HUES6 (cell line): ENCODE results near the gene RALB.
"Not testable (repeated sequence)": the region's sequence is repeated elsewhere in the genome, so short reads cannot be mapped to it uniquely, and the experiment has no call there.

ENCODE experiments used
- H3K27ac ChIP-seq: 2 replicates; pipeline ENCODE4 v1.7.0; 2013; ENCODE audit warnings: low read depth, mild to moderate bottlenecking, low read length, inconsistent platforms
- H3K27me3 ChIP-seq: 2 replicates; pipeline ENCODE4 v1.6.1; 2013; ENCODE audit warnings: low read length; ENCODE audit not compliant: control insufficient read depth, insufficient read depth
- H3K36me3 ChIP-seq: 2 replicates; pipeline ENCODE4 v1.6.1; 2013; ENCODE audit warnings: low read length; ENCODE audit not compliant: control insufficient read depth, insufficient read depth
- H3K4me1 ChIP-seq: 2 replicates; pipeline ENCODE4 v1.6.1; 2013; ENCODE audit warnings: low read length; ENCODE audit not compliant: control insufficient read depth, insufficient read depth
- H3K4me3 ChIP-seq: 2 replicates; pipeline ENCODE4 v1.5.1; 2013; ENCODE audit warnings: low read depth, low read length
- H3K9ac ChIP-seq: one replicate; pipeline ENCODE4 v1.6.1; 2013; ENCODE audit warnings: mild to moderate bottlenecking, low read length
- H3K9me3 ChIP-seq: 2 replicates; pipeline ENCODE4 v1.6.1; 2013; ENCODE audit warnings: low read depth, low read length; ENCODE audit not compliant: control insufficient read depth, insufficient read depth

Gene RALB

DNA sequence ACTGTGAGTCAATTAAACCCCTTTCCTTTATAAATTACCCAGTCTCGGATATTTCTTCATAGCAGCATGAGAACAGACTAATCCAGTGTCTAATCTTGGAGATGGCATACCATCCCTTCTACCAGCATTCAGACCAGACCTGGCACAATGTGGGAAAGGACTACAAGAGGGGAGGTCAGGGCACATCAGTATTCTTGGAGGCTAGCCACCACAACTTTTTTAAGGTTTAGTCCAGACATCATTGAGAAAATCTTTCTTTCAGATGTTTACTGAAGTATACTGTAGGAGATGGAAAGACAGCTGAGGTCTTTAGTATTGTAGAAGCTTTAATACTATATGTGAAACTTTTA, 4.0 kb downstream of the RALB start:
- no peak overlapping the region for H3K9ac ChIP-seq
- H3K4me1 ChIP-seq = peaks cover 9% of the 10 kb centered on the region
- H3K4me3 ChIP-seq = no peak overlapping the region

GRCh38 chr2:120257522-120257921, 4.9 kb downstream of the RALB start:
- Histone ChIP-seq H3K36me3 (no peaks in the 10 kb centered on the region), H3K9me3 (peaks cover 13% of the 10 kb centered on the region), H3K9ac (no peak overlapping the region), H3K27ac (no peak overlapping the region), H3K27me3 (peaks cover 20% of the 10 kb centered on the region), H3K4me1 (peaks cover 5% of the 10 kb centered on the region), H3K4me3 (no peak overlapping the region)

More for the DNA sequence above, 4.0 kb downstream of the RALB start:
- H3K27me3 ChIP-seq = peaks cover 25% of the 10 kb centered on the region
- H3K9me3 ChIP-seq = peaks cover 13% of the 10 kb centered on the region
- H3K36me3 ChIP-seq = no peaks in the 10 kb centered on the region
- no peak overlapping the region for H3K27ac ChIP-seq

- Histone ChIP-seq H3K9ac (no peak overlapping the region), H3K4me1 (peaks cover 5% of the 10 kb centered on the region), H3K36me3 (no peaks in the 10 kb centered on the region), H3K27ac (no peak overlapping the region), H3K4me3 (no peak overlapping the region), H3K27me3 (peaks cover 20% of the 10 kb centered on the region), H3K9me3 (peaks cover 13% of the 10 kb centered on the region)
Measured at GRCh38 chr2:120258196-120258595, 5.5 kb downstream of the RALB start.

- not testable (repeated sequence) for H3K4me1 ChIP-seq, H3K27ac ChIP-seq, H3K4me3 ChIP-seq, H3K9ac ChIP-seq, H3K27me3 ChIP-seq, H3K36me3 ChIP-seq
- peaks cover 13% of the 10 kb centered on the region for H3K9me3 ChIP-seq
Measured at GRCh38 chr2:120259939-120260338, 7.3 kb downstream of the RALB start.

GRCh38 chr2:120260736-120261135, 8.1 kb downstream of the RALB start:
- Histone ChIP-seq H3K4me3 (no peak overlapping the region), H3K4me1 (0 out of 2 replicates have a peak, but pooled peaks cover 2% of the 10 kb centered on the region), H3K9me3 (peaks cover 13% of the 10 kb centered on the region), H3K27me3 (no peaks in the 10 kb centered on the region), H3K9ac (no peak overlapping the region), H3K27ac (no peak overlapping the region), H3K36me3 (no peaks in the 10 kb centered on the region)

DNA sequence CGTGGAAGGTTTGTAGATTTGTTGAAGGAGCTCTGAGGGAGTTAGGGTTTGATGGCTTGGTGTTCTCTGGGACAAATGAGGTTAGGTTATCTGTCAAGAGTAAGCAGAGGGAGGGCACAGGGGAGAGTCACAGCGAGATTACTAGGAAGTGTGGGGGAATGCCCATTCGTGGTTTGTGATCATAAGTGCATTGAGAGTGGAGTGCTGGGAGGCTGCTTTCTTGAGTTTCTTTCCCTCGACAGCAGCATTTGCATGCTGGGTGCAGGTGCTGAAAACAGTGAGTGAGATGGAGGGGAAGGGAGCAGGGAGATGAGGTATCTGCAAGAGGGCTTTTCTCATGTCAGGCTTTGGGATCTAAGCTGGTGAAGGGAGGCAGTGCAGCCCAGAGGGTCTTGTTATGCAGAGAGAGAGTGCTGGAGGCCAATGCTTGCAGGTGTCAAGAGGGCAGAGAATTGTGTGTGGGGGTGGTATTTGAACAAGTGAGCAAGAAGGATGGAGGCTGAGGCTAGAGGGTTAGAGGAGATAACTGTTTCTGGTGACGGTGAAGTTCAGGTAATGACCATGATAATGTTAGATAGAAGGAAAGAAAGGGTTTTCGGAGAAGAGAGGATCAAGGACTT, 8.8 kb downstream of the RALB start:
- Histone ChIP-seq H3K27me3 (no peaks in the 10 kb centered on the region), H3K4me1 (0 out of 2 replicates have a peak, but pooled peaks cover 2% of the 10 kb centered on the region), H3K36me3 (no peaks in the 10 kb centered on the region), H3K27ac (no peak overlapping the region), H3K9ac (no peak overlapping the region), H3K4me3 (no peak overlapping the region), H3K9me3 (peaks cover 13% of the 10 kb centered on the region)

DNA sequence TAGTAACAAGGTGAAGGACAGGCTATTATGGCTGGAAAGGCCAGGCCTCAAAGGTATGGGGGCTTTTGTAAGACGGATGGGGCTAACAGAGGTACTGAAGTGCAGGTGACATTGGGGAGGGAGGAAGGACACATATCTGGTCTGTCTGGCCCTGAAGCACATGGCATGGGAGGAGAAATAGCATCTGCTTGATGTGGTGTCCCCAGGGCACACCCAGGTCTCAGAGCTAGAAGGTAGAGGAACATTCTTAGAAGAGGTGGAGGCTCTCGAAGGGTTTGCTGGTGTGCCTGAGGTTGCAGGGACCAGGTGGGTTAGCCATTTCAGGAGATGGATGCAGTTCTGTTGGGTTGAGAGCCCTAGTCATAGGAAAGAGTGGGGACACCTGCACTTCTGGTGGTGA, 9.5 kb downstream of the RALB start:
- H3K9me3 ChIP-seq = peaks cover 13% of the 10 kb centered on the region
- H3K27ac ChIP-seq = no peak overlapping the region
- no peaks in the 10 kb centered on the region for H3K36me3 ChIP-seq
- no peak overlapping the region for H3K9ac ChIP-seq
- 0 out of 2 replicates have a peak, but pooled peaks cover 2% of the 10 kb centered on the region for H3K4me1 ChIP-seq
- H3K4me3 ChIP-seq = no peak overlapping the region
- H3K27me3 ChIP-seq = no peaks in the 10 kb centered on the region

DNA sequence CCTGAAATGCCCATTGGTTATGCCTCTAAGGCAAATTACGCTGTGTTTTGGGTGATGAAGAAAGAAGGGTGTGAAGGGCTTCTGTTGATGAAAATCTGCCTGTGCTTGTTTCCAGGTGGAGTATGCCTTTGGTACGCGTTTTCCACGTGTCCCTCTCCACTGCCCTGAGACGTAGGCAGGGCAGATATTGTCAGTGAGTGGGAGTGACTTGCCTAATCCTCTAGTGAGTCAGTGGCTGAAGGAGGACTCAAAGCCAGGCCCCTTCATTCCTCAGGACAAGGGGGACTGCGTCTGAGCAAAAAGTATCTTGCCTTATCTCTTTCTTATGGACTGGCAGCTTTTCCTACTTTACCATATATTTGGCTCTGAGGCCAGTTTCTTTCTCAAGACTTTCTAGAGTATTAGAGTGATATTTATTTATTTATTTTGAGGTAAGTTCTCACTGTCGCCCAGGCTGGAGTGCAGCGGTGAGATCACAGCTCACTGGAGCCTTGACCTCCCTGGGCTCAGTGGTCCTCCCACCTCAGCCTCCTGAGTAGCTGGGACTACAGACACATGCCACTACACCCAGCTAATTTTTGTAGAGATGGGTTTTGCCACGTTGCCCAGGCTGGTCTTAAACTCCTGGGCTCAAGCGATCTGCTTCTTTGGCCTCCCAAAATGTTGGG, 10.2 kb downstream of the RALB start:
- Histone ChIP-seq H3K4me1 (0 out of 2 replicates have a peak, but pooled peaks cover 2% of the 10 kb centered on the region), H3K27ac (no peak overlapping the region)

GRCh38 chr2:120265006-120265405, 12.4 kb downstream of the RALB start:
- no peak overlapping the region for H3K27ac ChIP-seq

More for the DNA sequence above, 10.2 kb downstream of the RALB start:
- Histone ChIP-seq H3K4me3 (no peak overlapping the region), H3K36me3 (no peaks in the 10 kb centered on the region), H3K9ac (no peak overlapping the region), H3K9me3 (peaks cover 13% of the 10 kb centered on the region), H3K27me3 (no peaks in the 10 kb centered on the region)

GRCh38 chr2:120267348-120267747, 14.7 kb downstream of the RALB start:
- Histone ChIP-seq H3K9me3 (peaks cover 6% of the 10 kb centered on the region; the same call in 1 of the 2 replicates), H3K27me3 (no peaks in the 10 kb centered on the region), H3K27ac (no peak overlapping the region), H3K4me1 (0 out of 2 replicates have a peak, but pooled peaks cover 2% of the 10 kb centered on the region), H3K4me3 (no peak overlapping the region), H3K36me3 (no peaks in the 10 kb centered on the region; the same call in 1 of the 2 replicates), H3K9ac (no peak overlapping the region)

More at GRCh38 chr2:120265006-120265405, 12.4 kb downstream of the RALB start:
- peaks cover 18% of the 10 kb centered on the region for H3K9me3 ChIP-seq
- no peak overlapping the region for H3K4me3 ChIP-seq
- H3K36me3 ChIP-seq = no peaks in the 10 kb centered on the region; the same call in 1 of the 2 replicates
- H3K27me3 ChIP-seq = no peaks in the 10 kb centered on the region
- H3K9ac ChIP-seq = no peak overlapping the region
- H3K4me1 ChIP-seq = 0 out of 2 replicates have a peak, but pooled peaks cover 2% of the 10 kb centered on the region

DNA sequence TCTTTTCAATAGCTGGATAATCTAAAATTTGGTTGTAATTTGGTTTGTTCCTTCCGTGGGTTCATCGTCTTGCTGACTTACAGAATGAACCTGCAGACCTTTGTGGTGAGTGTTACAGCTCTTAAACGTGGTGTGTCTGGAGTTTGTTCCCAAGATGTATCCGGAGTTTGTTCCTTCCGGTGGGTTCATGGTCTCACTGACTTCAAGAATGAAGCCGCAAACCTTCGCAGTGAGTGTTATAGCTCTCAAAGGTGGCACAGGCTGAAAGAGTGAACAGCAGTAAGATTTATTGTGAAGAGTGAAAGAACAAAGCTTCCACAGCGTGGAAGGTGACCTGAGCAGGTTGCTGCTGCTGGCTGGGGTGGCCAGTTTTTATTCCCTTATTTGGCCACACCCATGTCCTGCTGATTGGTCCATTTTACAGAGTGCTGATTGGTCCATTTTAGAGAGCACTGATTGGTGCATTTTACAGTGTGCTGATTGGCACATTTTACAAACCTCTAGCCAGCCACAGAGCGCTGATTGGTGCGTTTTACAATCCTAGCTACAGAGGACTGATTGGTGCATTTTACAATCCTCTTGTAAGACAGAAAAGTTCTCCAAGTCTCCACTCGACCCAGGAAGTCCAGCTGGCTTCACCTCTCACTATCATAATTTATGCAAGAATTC, 16.6 kb downstream of the RALB start:
- Histone ChIP-seq H3K27me3 (no peaks in the 10 kb centered on the region), H3K4me3 (no peak overlapping the region), H3K9ac (no peak overlapping the region), H3K36me3 (no peaks in the 10 kb centered on the region; the same call in 1 of the 2 replicates), H3K4me1 (0 out of 2 replicates have a peak, but pooled peaks cover 2% of the 10 kb centered on the region), H3K9me3 (peaks cover 10% of the 10 kb centered on the region; the same call in 1 of the 2 replicates), H3K27ac (no peak overlapping the region)
